ENCODE data around the gene UGT1A8. TPM values are rescaled to one million over a fixed set of nuclear protein-coding genes. Genes with fewer than 3 reads are reported as not detected.

UGT1A8 gene
- total RNA-seq, 2 donors from 2014 or later, result not detected

- peaks cover 5% of the 10 kb centered on the region for H3K4me1 Mint-ChIP-seq
- no peak overlapping the region for H3K27ac Mint-ChIP-seq
- H3K4me1 ChIP-seq (ENCODE audit: control insufficient read depth, insufficient read depth, low read length), result no peaks in the 10 kb centered on the region
- H3K9me3 Mint-ChIP-seq, result no peaks in the 10 kb centered on the region
- H3K36me3 Mint-ChIP-seq (ENCODE audit: low read depth), result no peaks in the 10 kb centered on the region
- H3K9me3 ChIP-seq (ENCODE audit: control insufficient read depth, low read length), result no peaks in the 10 kb centered on the region
- 89 to 92% methylated on average over 8 to 9 of the region's 10 CpGs for WGBS, 2 experiments (ENCODE audit: insufficient coverage in 1 of 2, insufficient read length in 1 of 2)
- TF ChIP-seq CTCF (conservative IDR thresholded peaks at IDR 0.05), result no peak
- H3K9ac ChIP-seq (ENCODE audit: extremely low read depth, low read length, poor library complexity, severe bottlenecking), result no peak overlapping the region
- no peak overlapping the region for H3K4me3 Mint-ChIP-seq
- no peak overlapping the region for H3K27ac ChIP-seq (ENCODE audit: low read depth, low read length)
- no peak overlapping the region for H3K4me3 ChIP-seq (ENCODE audit: low read length)
- no peaks in the 10 kb centered on the region for H3K36me3 ChIP-seq (ENCODE audit: control insufficient read depth, insufficient read depth, low read length)
- H3K27me3 ChIP-seq (ENCODE audit: control insufficient read depth, insufficient read depth, low read length, poor library complexity, severe bottlenecking), result no peaks in the 10 kb centered on the region
- no peak for DNase-seq
- no peaks in the 10 kb centered on the region for H3K27me3 Mint-ChIP-seq (ENCODE audit: insufficient read depth)
These were observed 90.7 kb downstream of the UGT1A8 start for GRCh38 chr2:233707940-233708644.

- Mint-ChIP-seq H3K9me3 (no peaks in the 10 kb centered on the region), H3K4me1 (peaks cover 5% of the 10 kb centered on the region), H3K27me3 (ENCODE audit: insufficient read depth) (no peaks in the 10 kb centered on the region), H3K36me3 (ENCODE audit: low read depth) (no peaks in the 10 kb centered on the region), H3K27ac (no peak overlapping the region), H3K4me3 (no peak overlapping the region)
- Histone ChIP-seq H3K36me3 (ENCODE audit: control insufficient read depth, insufficient read depth, low read length) (no peaks in the 10 kb centered on the region), H3K9me3 (ENCODE audit: control insufficient read depth, low read length) (no peaks in the 10 kb centered on the region), H3K27me3 (ENCODE audit: control insufficient read depth, insufficient read depth, low read length, poor library complexity, severe bottlenecking) (no peaks in the 10 kb centered on the region), H3K27ac (ENCODE audit: low read depth, low read length) (no peak overlapping the region), H3K4me3 (ENCODE audit: low read length) (no peak overlapping the region), H3K9ac (ENCODE audit: extremely low read depth, low read length, poor library complexity, severe bottlenecking) (no peak overlapping the region), H3K4me1 (ENCODE audit: control insufficient read depth, insufficient read depth, low read length) (no peaks in the 10 kb centered on the region)
- no peak for DNase-seq
- 89 to 100% methylated on average over 1 to 4 of the region's 5 CpGs for WGBS, 2 experiments (ENCODE audit: insufficient coverage in 1 of 2, insufficient read length in 1 of 2)
- no peak for TF ChIP-seq CTCF (conservative IDR thresholded peaks at IDR 0.05)
These were observed 91.5 kb downstream of the UGT1A8 start for GRCh38 chr2:233708942-233709341.

DNA sequence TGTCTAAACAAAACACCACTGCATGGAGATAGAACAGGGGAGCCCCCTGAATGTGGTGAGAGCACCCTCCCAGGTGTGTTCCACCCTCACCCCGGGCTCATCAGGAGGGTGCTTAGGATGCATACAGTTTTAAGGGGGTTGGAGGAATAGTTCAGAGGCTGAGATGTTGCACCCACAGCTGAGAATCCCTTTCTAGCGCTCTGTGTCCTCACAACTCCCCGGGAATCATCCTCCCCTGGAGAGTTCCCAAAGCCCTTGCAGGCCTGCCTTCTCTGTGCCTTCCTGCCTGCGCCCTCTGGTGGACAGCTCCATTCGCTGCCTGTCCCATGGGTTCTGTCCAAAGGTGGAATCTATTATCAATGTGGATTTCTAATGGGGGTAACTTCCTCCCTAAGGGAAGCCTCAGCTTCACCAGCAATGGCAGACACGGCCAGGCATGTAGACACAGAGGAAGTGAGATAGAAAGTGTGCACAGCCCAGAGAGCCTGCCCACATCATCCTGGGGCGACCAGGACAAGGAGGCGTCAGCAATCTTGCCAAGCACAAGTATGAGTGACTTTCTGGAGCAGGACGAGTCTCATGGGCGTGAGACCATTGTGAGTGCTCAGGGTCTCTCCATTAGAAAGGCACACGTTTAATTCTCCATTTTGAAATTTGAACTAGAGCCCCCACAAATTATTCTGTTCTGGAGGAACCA lies 94.0 kb downstream of the UGT1A8 start:
- no peak overlapping the region for H3K27ac ChIP-seq (ENCODE audit: low read depth, low read length)
- H3K9me3 ChIP-seq (ENCODE audit: control insufficient read depth, low read length), result no peaks in the 10 kb centered on the region
- H3K36me3 ChIP-seq (ENCODE audit: control insufficient read depth, insufficient read depth, low read length), result no peaks in the 10 kb centered on the region
- no peak overlapping the region for H3K4me3 ChIP-seq (ENCODE audit: low read length)
- peak; percentile 96 for TF ChIP-seq CTCF (conservative IDR thresholded peaks at IDR 0.05)
- H3K27ac Mint-ChIP-seq, result no peak overlapping the region
- no peaks in the 10 kb centered on the region for H3K9me3 Mint-ChIP-seq
- peaks cover 5% of the 10 kb centered on the region for H3K4me1 Mint-ChIP-seq
- no peaks in the 10 kb centered on the region for H3K36me3 Mint-ChIP-seq (ENCODE audit: low read depth)
- no peaks in the 10 kb centered on the region for H3K27me3 ChIP-seq (ENCODE audit: control insufficient read depth, insufficient read depth, low read length, poor library complexity, severe bottlenecking)
- H3K4me3 Mint-ChIP-seq, result no peak overlapping the region
- peaks cover 7% of the 10 kb centered on the region for H3K27me3 Mint-ChIP-seq (ENCODE audit: insufficient read depth)
- no peaks in the 10 kb centered on the region for H3K4me1 ChIP-seq (ENCODE audit: control insufficient read depth, insufficient read depth, low read length)
- WGBS, 2 experiments (ENCODE audit: insufficient coverage in 1 of 2, insufficient read length in 1 of 2), result 48 to 58% methylated on average over 10 to 11 of the region's 11 CpGs
- peak; percentile 93 for DNase-seq
- H3K9ac ChIP-seq (ENCODE audit: extremely low read depth, low read length, poor library complexity, severe bottlenecking), result no peak overlapping the region
